ENCODE data around the gene PTPRT. TPM values are rescaled to one million over a fixed set of nuclear protein-coding genes. Genes with fewer than 3 reads are reported as not detected.

PTPRT gene
- total and polyA plus RNA-seq, 2 of the 13 experiments (the other 11 are each of a cell fraction or from before 2014, with no cell fraction given): under 0.01 to 0.09 TPM

- no peaks in the 10 kb centered on the region for H3K27me3 ChIP-seq (ENCODE audit: control insufficient read depth in 1 of 2, insufficient read depth in 2 of 2, low read length in 2 of 2)
- no peaks in the 10 kb centered on the region for H3K9me3 ChIP-seq (ENCODE audit: low read length)
- no peaks in the 10 kb centered on the region for H3K4me1 ChIP-seq (ENCODE audit: insufficient read depth, low read length)
- no peaks in the 10 kb centered on the region for H3K36me3 ChIP-seq (replicated peaks in 1 of 2; ENCODE audit: control insufficient read depth in 1 of 2, insufficient read depth in 2 of 2, low read length in 2 of 2)
- no peak overlapping the region for H2AFZ ChIP-seq (ENCODE audit: low read length)
- H3K4me2 ChIP-seq (ENCODE audit: low read depth, low read length): no peak overlapping the region
- H3K4me3 ChIP-seq (replicated peaks in 1 of 3; ENCODE audit: insufficient read depth in 1 of 3, low read depth in 2 of 3, low read length in 3 of 3): no peak overlapping the region
- H4K20me1 ChIP-seq (ENCODE audit: insufficient read depth, low read length): no peaks in the 10 kb centered on the region
- in situ Hi-C loops (cut with HindIII; ENCODE audit: extremely low pct_ligation_motif_present, low pct_unique_long_range_greater_than_20kb) (no loop called here), intact Hi-C loops (cut with micrococcal nuclease; ENCODE audit: unreplicated experiment) (no loop called here)
- ATAC-seq (no peak), DNase-seq (ENCODE audit: low spot score) (no peak), FAIRE-seq (no peak)
- CTCF ChIA-PET (ENCODE audit: low intra/inter-chr PET ratio, low total read pairs): no interaction called here
- no peaks in the 10 kb centered on the region for H3K79me2 ChIP-seq (ENCODE audit: insufficient read depth, low read length)
- BruUV-seq (replicated peaks): no TSS peak
- no peak overlapping the region for H3K27ac ChIP-seq (ENCODE audit: extremely low read length, insufficient read depth, low read length)
- TF ChIP-seq ELF1 (CRISPR knock-in tag; IDR thresholded peaks at IDR 0.05) (no peak), MAFK (conservative IDR thresholded peaks at IDR 0.05 in 1 of 2, IDR thresholded peaks at IDR 0.05 in 1 of 2; ENCODE audit: low read length in 2 of 2) (peak; percentile 48 to 76; a peak in 3 of 4 replicates), ZNF605 (CRISPR knock-in tag; IDR thresholded peaks at IDR 0.05) (no peak), MAFF (IDR thresholded peaks at IDR 0.05; ENCODE audit: low read depth, low read length) (peak; percentile 59)
- no peak overlapping the region for H3K9ac ChIP-seq (ENCODE audit: insufficient read depth, low read depth, low read length)
- POLR2A ChIA-PET: no interaction called here
Observed at GRCh38 chr20:42197599-42197998, 992.1 kb downstream of the PTPRT start.

GRCh38 chr20:42193119-42193518 is 996.6 kb downstream of the PTPRT start:
- H4K20me1 ChIP-seq (ENCODE audit: insufficient read depth, low read length): no peaks in the 10 kb centered on the region
- ATAC-seq: no peak
- H3K4me1 ChIP-seq (ENCODE audit: insufficient read depth, low read length): no peaks in the 10 kb centered on the region
- no peak overlapping the region for H3K9ac ChIP-seq (ENCODE audit: insufficient read depth, low read depth, low read length)
- TF ChIP-seq CBX2 (IDR thresholded peaks at IDR 0.05; ENCODE audit: low read depth, low read length) (no peak), CBX2 (CRISPR knock-in tag; IDR thresholded peaks at IDR 0.05; ENCODE audit: low read depth) (no peak), GLMP (CRISPR knock-in tag; IDR thresholded peaks at IDR 0.05; ENCODE audit: borderline replicate concordance) (no peak), AFF4 (CRISPR knock-in tag; IDR thresholded peaks at IDR 0.05) (no peak), SKI (IDR thresholded peaks at IDR 0.05; ENCODE audit: partially characterized antibody) (no peak), SRSF4 (IDR thresholded peaks at IDR 0.05; ENCODE audit: low read depth, low read length, poor library complexity, severe bottlenecking) (no peak), SNAPC2 (CRISPR knock-in tag; IDR thresholded peaks at IDR 0.05) (no peak), EP300 (IDR thresholded peaks at IDR 0.05; ENCODE audit: low read depth in 2 of 2, low read length in 2 of 2) (no peak), EP300 (CRISPR knock-in tag; IDR thresholded peaks at IDR 0.05; ENCODE audit: borderline replicate concordance) (no peak)
- no TSS peak for BruUV-seq (replicated peaks)
- H2AFZ ChIP-seq (ENCODE audit: low read length): no peak overlapping the region
- FAIRE-seq: no peak
- H3K36me3 ChIP-seq (replicated peaks in 1 of 2; ENCODE audit: control insufficient read depth in 1 of 2, insufficient read depth in 2 of 2, low read length in 2 of 2): no peaks in the 10 kb centered on the region
- WGBS (ENCODE audit: low lambda C conversion rate): 0% methylated on average over 2 of the region's 2 CpGs
- POLR2A ChIA-PET: no interaction called here
- no peak for DNase-seq (ENCODE audit: low spot score)
- no peak overlapping the region for H3K4me2 ChIP-seq (ENCODE audit: low read depth, low read length)
- intact Hi-C loops (cut with micrococcal nuclease; ENCODE audit: unreplicated experiment) (no loop called here), in situ Hi-C loops (cut with HindIII; ENCODE audit: extremely low pct_ligation_motif_present, low pct_unique_long_range_greater_than_20kb) (no loop called here)
- H3K27ac ChIP-seq (ENCODE audit: extremely low read length, insufficient read depth, low read length): no peak overlapping the region
- CTCF ChIA-PET (ENCODE audit: low intra/inter-chr PET ratio, low total read pairs): no interaction called here
- H3K4me3 ChIP-seq (replicated peaks in 1 of 3; ENCODE audit: insufficient read depth in 1 of 3, low read depth in 2 of 3, low read length in 3 of 3): no peak overlapping the region
- H3K79me2 ChIP-seq (ENCODE audit: insufficient read depth, low read length): no peaks in the 10 kb centered on the region
- no peaks in the 10 kb centered on the region for H3K27me3 ChIP-seq (ENCODE audit: control insufficient read depth in 1 of 2, insufficient read depth in 2 of 2, low read length in 2 of 2)
- H3K9me3 ChIP-seq (ENCODE audit: low read length): peaks cover 28% of the 10 kb centered on the region; the same call in 1 of the 2 replicates
